ENCODE data around the gene MOCOS.

- TF ChIP-seq, protein P1, sequence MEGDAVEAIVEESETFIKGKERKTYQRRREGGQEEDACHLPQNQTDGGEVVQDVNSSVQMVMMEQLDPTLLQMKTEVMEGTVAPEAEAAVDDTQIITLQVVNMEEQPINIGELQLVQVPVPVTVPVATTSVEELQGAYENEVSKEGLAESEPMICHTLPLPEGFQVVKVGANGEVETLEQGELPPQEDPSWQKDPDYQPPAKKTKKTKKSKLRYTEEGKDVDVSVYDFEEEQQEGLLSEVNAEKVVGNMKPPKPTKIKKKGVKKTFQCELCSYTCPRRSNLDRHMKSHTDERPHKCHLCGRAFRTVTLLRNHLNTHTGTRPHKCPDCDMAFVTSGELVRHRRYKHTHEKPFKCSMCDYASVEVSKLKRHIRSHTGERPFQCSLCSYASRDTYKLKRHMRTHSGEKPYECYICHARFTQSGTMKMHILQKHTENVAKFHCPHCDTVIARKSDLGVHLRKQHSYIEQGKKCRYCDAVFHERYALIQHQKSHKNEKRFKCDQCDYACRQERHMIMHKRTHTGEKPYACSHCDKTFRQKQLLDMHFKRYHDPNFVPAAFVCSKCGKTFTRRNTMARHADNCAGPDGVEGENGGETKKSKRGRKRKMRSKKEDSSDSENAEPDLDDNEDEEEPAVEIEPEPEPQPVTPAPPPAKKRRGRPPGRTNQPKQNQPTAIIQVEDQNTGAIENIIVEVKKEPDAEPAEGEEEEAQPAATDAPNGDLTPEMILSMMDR (IDR thresholded peaks at IDR 0.05), result no peak
- no peak for TF ChIP-seq EP300 (IDR thresholded peaks at IDR 0.05)
Observed at GRCh38 chr18:36301884-36302283, 114.6 kb downstream of the MOCOS start.

All from ovary (tissue), 3 donors.